Measurements from ENCODE around the gene SSBP3. TPM values are rescaled to one million over a fixed set of nuclear protein-coding genes. Genes with fewer than 3 reads are reported as not detected.

SSBP3 gene
- total RNA-seq, 1 experiment from 2014 or later: 15.0 TPM

GRCh38 chr1:54257346-54257620 lies 148.9 kb downstream of the SSBP3 start:
- intact Hi-C loops (cut with micrococcal nuclease): no loop called here
- POLR2A ChIA-PET (ENCODE audit: unreplicated experiment): no interaction called here
- Histone ChIP-seq H3K36me3 (ENCODE audit: low read depth, low read length) (no peaks in the 10 kb centered on the region), H3K4me3 (ENCODE audit: low read length) (no peak overlapping the region), H3K79me2 (ENCODE audit: low read length) (no peaks in the 10 kb centered on the region), H3K27ac (ENCODE audit: low read length) (no peak overlapping the region), H3F3A (ENCODE audit: low read length, unreplicated experiment) (no peaks in the 10 kb centered on the region), H3K9me2 (replicated peaks; ENCODE audit: low read length) (no peaks in the 10 kb centered on the region), H3K27me3 (ENCODE audit: low read length) (no peaks in the 10 kb centered on the region), H3K9me3 (ENCODE audit: low read length) (no peaks in the 10 kb centered on the region), H3K4me2 (ENCODE audit: low read length) (no peak overlapping the region), H4K20me1 (ENCODE audit: low read length) (no peaks in the 10 kb centered on the region), H2AFZ (ENCODE audit: low read length) (no peak overlapping the region), H3K4me1 (ENCODE audit: insufficient read depth, low read length) (peaks cover 28% of the 10 kb centered on the region), H3K9ac (ENCODE audit: low read length) (no peak overlapping the region)
- TF ChIP-seq EZH2phosphoT487 (IDR thresholded peaks at IDR 0.05; ENCODE audit: borderline replicate concordance, low read length) (no peak), EZH2 (IDR thresholded peaks at IDR 0.05; ENCODE audit: low read length, unreplicated experiment) (no peak), CTCF (conservative IDR thresholded peaks at IDR 0.05; ENCODE audit: low read depth, low read length) (no peak)
- CTCF ChIA-PET: no interaction called here
- no peak for DNase-seq
- no peak for ATAC-seq
- no TSS peak for BruUV-seq (replicated peaks)

GRCh38 chr1:54256522-54257345 lies 149.5 kb downstream of the SSBP3 start:
- Histone ChIP-seq H3K9ac (ENCODE audit: low read length) (no peak overlapping the region), H3K4me2 (ENCODE audit: low read length) (no peak overlapping the region), H3K36me3 (ENCODE audit: low read depth, low read length) (no peaks in the 10 kb centered on the region), H3K9me3 (ENCODE audit: low read length) (no peaks in the 10 kb centered on the region), H3K9me2 (replicated peaks; ENCODE audit: low read length) (no peaks in the 10 kb centered on the region), H2AFZ (ENCODE audit: low read length) (no peak overlapping the region), H3K79me2 (ENCODE audit: low read length) (no peaks in the 10 kb centered on the region), H3K27ac (ENCODE audit: low read length) (no peak overlapping the region), H3K4me3 (ENCODE audit: low read length) (no peak overlapping the region), H3K4me1 (ENCODE audit: insufficient read depth, low read length) (peaks cover 31% of the 10 kb centered on the region), H3F3A (ENCODE audit: low read length, unreplicated experiment) (no peaks in the 10 kb centered on the region), H3K27me3 (ENCODE audit: low read length) (no peaks in the 10 kb centered on the region), H4K20me1 (ENCODE audit: low read length) (no peaks in the 10 kb centered on the region)
- no peak for ATAC-seq
- CTCF ChIA-PET: no interaction called here
- POLR2A ChIA-PET (ENCODE audit: unreplicated experiment): no interaction called here
- no peak for DNase-seq
- intact Hi-C loops (cut with micrococcal nuclease): no loop called here
- BruUV-seq (replicated peaks): no TSS peak
- TF ChIP-seq CTCF (conservative IDR thresholded peaks at IDR 0.05; ENCODE audit: low read depth, low read length) (no peak), EZH2 (IDR thresholded peaks at IDR 0.05; ENCODE audit: low read length, unreplicated experiment) (no peak), EZH2phosphoT487 (IDR thresholded peaks at IDR 0.05; ENCODE audit: borderline replicate concordance, low read length) (no peak)

GRCh38 chr1:54255026-54255702 lies 151.0 kb downstream of the SSBP3 start:
- Histone ChIP-seq H3K9me3 (ENCODE audit: low read length) (no peaks in the 10 kb centered on the region), H3K27ac (ENCODE audit: low read length) (no peak overlapping the region), H3K9ac (ENCODE audit: low read length) (no peak overlapping the region), H3K4me2 (ENCODE audit: low read length) (no peak overlapping the region), H3K27me3 (ENCODE audit: low read length) (no peaks in the 10 kb centered on the region), H2AFZ (ENCODE audit: low read length) (no peak overlapping the region), H4K20me1 (ENCODE audit: low read length) (no peaks in the 10 kb centered on the region), H3K4me3 (ENCODE audit: low read length) (no peak overlapping the region), H3F3A (ENCODE audit: low read length, unreplicated experiment) (no peaks in the 10 kb centered on the region), H3K36me3 (ENCODE audit: low read depth, low read length) (no peaks in the 10 kb centered on the region), H3K4me1 (ENCODE audit: insufficient read depth, low read length) (peaks cover 33% of the 10 kb centered on the region), H3K9me2 (replicated peaks; ENCODE audit: low read length) (no peaks in the 10 kb centered on the region), H3K79me2 (ENCODE audit: low read length) (no peaks in the 10 kb centered on the region)
- no peak for TF ChIP-seq EZH2phosphoT487 (IDR thresholded peaks at IDR 0.05; ENCODE audit: borderline replicate concordance, low read length)
- no peak for TF ChIP-seq CTCF (conservative IDR thresholded peaks at IDR 0.05; ENCODE audit: low read depth, low read length)
- no peak for TF ChIP-seq EZH2 (IDR thresholded peaks at IDR 0.05; ENCODE audit: low read length, unreplicated experiment)
- BruUV-seq (replicated peaks): no TSS peak
- intact Hi-C loops (cut with micrococcal nuclease): no loop called here
- no peak for ATAC-seq
- peak; percentile 33 for DNase-seq
- ChIA-PET CTCF (no interaction called here), POLR2A (ENCODE audit: unreplicated experiment) (interaction anchor here (0.6 to 0.7 kb wide), 2 partner anchors 51 to 87 kb away, joined by 7 read pairs; no protein-coding TSS in a partner anchor)
